ENCODE data around the gene MYOM1.
A peak's percentile ranks its signal among the peaks of the same experiment; 100 is the strongest.

MYOM1 gene

DNA sequence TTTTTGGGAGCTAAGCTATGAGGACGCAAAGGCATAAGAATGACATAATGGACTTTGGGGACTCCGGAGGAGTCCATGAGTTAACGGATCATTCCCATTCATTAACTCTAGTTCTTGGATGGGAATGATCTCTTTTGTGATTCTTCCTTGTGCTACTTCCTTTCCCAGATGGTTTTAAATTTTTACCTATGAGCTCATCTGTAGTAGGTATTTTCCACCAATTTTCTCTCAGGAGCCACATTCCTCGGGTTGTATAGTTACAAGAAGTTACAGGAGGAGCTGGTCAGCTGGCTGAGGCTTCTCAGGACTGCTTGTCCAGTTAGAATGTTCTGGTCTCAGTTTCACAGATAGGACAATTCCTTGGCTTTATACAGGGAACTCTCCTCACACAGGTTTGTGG is 164.0 kb downstream of the MYOM1 start:
- Histone ChIP-seq H3K18ac (ENCODE audit: low read length) (no peak overlapping the region), H3K4ac (ENCODE audit: low read depth, low read length) (no peak overlapping the region), H2BK12ac (ENCODE audit: low read length) (no peak overlapping the region), H3K36me3 (ENCODE audit: control insufficient read depth in 1 of 2, insufficient read depth in 2 of 2, low read length in 2 of 2) (no peaks in the 10 kb centered on the region), H3K79me2 (ENCODE audit: control insufficient read depth, insufficient read depth, low read length, poor library complexity) (no peaks in the 10 kb centered on the region), H3K23ac (ENCODE audit: low read length) (no peak overlapping the region), H3K4me1 (ENCODE audit: control insufficient read depth in 1 of 2, insufficient read depth in 2 of 2, low read length in 2 of 2) (peaks cover 2% of the 10 kb centered on the region in 2 experiments), H3K79me1 (ENCODE audit: low read length) (peaks cover 2% of the 10 kb centered on the region), H2AK5ac (ENCODE audit: low read length) (no peak overlapping the region), H4K91ac (ENCODE audit: low read depth, low read length) (no peak overlapping the region), H2BK120ac (ENCODE audit: insufficient read depth, low read length, poor library complexity) (no peak overlapping the region), H3K9ac (ENCODE audit: low read length) (no peak overlapping the region), H2BK5ac (ENCODE audit: low read depth, low read length, poor library complexity) (no peak overlapping the region), H2AFZ (ENCODE audit: insufficient read depth, low read length, poor library complexity) (no peak overlapping the region), H3K4me2 (ENCODE audit: low read length) (peak overlapping the region; percentile 48), H3K14ac (ENCODE audit: low read length) (no peak overlapping the region), H3K4me3 (ENCODE audit: low read depth, low read length) (no peak overlapping the region), H3K9me3 (ENCODE audit: insufficient read depth, low read depth, low read length) (no peaks in the 10 kb centered on the region), H3K27me3 (ENCODE audit: insufficient read depth, low read length) (no peaks in the 10 kb centered on the region), H4K12ac (ENCODE audit: low read depth, low read length) (no peak overlapping the region), H3K27ac (ENCODE audit: low read depth, low read length) (no peak overlapping the region), H4K8ac (ENCODE audit: low read depth, low read length) (no peak overlapping the region)
- WGBS (ENCODE audit: extremely low coverage, insufficient coverage, insufficient read length), result no CpG with 5 or more reads among the region's 4 CpGs
- DNase-seq, result peak; percentile 68 to 90

DNA sequence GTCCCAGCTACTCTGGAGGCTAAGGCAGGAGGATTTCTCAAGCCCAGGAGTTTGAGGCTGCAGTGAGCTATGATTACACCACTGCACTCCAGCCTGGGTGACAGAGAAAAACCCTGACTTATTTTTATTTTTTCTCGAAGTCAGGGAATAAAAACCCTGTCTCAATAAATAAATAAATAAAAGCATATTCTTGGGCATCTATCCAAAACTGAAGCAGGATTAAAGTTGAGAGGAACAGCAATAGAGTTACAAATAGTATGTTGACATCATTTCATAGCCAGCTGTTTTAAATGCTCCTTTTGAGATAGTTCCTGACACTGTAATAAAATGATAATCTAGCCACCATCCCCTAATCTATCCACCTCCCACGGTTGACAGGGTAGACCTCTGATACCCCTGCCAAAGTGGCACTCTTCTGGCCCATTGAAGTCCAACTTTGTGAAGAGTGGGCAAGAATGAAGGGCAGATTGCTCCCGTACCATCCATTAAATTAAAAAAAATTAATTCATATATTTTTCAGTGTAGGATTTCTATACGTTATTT is 164.5 kb downstream of the MYOM1 start:
- Histone ChIP-seq H3K23ac (ENCODE audit: low read length) (no peak overlapping the region), H2AK5ac (ENCODE audit: low read length) (no peak overlapping the region), H2BK5ac (ENCODE audit: low read depth, low read length, poor library complexity) (no peak overlapping the region), H4K91ac (ENCODE audit: low read depth, low read length) (peak overlapping the region; percentile 76), H3K4me3 (ENCODE audit: low read depth, low read length) (no peak overlapping the region), H3K4me2 (ENCODE audit: low read length) (no peak overlapping the region), H3K27ac (ENCODE audit: low read depth, low read length) (no peak overlapping the region), H4K8ac (ENCODE audit: low read depth, low read length) (no peak overlapping the region), H4K12ac (ENCODE audit: low read depth, low read length) (no peak overlapping the region), H3K14ac (ENCODE audit: low read length) (no peak overlapping the region), H2BK12ac (ENCODE audit: low read length) (peak overlapping the region; percentile 99), H3K36me3 (ENCODE audit: control insufficient read depth in 1 of 2, insufficient read depth in 2 of 2, low read length in 2 of 2) (no peaks in the 10 kb centered on the region), H2AFZ (ENCODE audit: insufficient read depth, low read length, poor library complexity) (no peak overlapping the region), H3K79me1 (ENCODE audit: low read length) (no peaks in the 10 kb centered on the region), H2BK120ac (ENCODE audit: insufficient read depth, low read length, poor library complexity) (peak overlapping the region; percentile 87), H3K18ac (ENCODE audit: low read length) (no peak overlapping the region), H3K4me1 (ENCODE audit: control insufficient read depth in 1 of 2, insufficient read depth in 2 of 2, low read length in 2 of 2) (peaks cover 2% of the 10 kb centered on the region in 2 experiments), H3K79me2 (ENCODE audit: control insufficient read depth, insufficient read depth, low read length, poor library complexity) (no peaks in the 10 kb centered on the region), H3K9ac (ENCODE audit: low read length) (no peak overlapping the region), H3K9me3 (ENCODE audit: insufficient read depth, low read depth, low read length) (no peaks in the 10 kb centered on the region), H3K4ac (ENCODE audit: low read depth, low read length) (no peak overlapping the region), H3K27me3 (ENCODE audit: insufficient read depth, low read length) (no peaks in the 10 kb centered on the region)
- DNase-seq, result no peak
- no CpG with 5 or more reads among the region's 4 CpGs for WGBS (ENCODE audit: extremely low coverage, insufficient coverage, insufficient read length)

DNA sequence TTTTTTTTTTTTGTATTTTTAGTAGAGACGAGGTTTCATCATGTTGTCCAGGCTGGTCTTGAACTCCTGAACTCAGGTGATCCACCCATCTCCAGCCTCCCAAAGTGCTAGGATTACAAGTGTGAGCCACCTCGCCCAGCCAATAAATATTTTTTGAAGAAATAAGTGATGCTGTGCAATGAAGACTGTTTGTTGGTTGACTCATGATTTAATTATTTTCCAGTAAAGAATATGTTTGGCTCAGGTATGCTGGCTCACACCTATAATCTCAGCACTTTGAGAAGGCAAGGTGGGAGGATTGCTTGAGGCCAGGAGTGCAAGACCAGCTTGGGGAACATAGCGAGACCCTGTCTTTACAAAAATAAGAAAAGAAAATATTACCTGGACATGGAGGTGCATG is 165.0 kb downstream of the MYOM1 start:
- Histone ChIP-seq H3K79me1 (ENCODE audit: low read length) (no peaks in the 10 kb centered on the region), H3K4me3 (ENCODE audit: low read depth, low read length) (no peak overlapping the region), H4K91ac (ENCODE audit: low read depth, low read length) (no peak overlapping the region), H3K27me3 (ENCODE audit: insufficient read depth, low read length) (no peaks in the 10 kb centered on the region), H3K4me1 (ENCODE audit: control insufficient read depth in 1 of 2, insufficient read depth in 2 of 2, low read length in 2 of 2) (peaks cover 2% of the 10 kb centered on the region in 2 experiments), H3K36me3 (ENCODE audit: control insufficient read depth in 1 of 2, insufficient read depth in 2 of 2, low read length in 2 of 2) (no peaks in the 10 kb centered on the region), H3K23ac (ENCODE audit: low read length) (no peak overlapping the region), H3K9me3 (ENCODE audit: insufficient read depth, low read depth, low read length) (no peaks in the 10 kb centered on the region), H2BK120ac (ENCODE audit: insufficient read depth, low read length, poor library complexity) (no peak overlapping the region), H2AK5ac (ENCODE audit: low read length) (no peak overlapping the region), H3K27ac (ENCODE audit: low read depth, low read length) (no peak overlapping the region), H4K12ac (ENCODE audit: low read depth, low read length) (no peak overlapping the region), H2AFZ (ENCODE audit: insufficient read depth, low read length, poor library complexity) (no peak overlapping the region), H3K4ac (ENCODE audit: low read depth, low read length) (no peak overlapping the region), H3K79me2 (ENCODE audit: control insufficient read depth, insufficient read depth, low read length, poor library complexity) (no peaks in the 10 kb centered on the region), H3K18ac (ENCODE audit: low read length) (no peak overlapping the region), H2BK12ac (ENCODE audit: low read length) (no peak overlapping the region), H4K8ac (ENCODE audit: low read depth, low read length) (no peak overlapping the region), H2BK5ac (ENCODE audit: low read depth, low read length, poor library complexity) (no peak overlapping the region), H3K9ac (ENCODE audit: low read length) (no peak overlapping the region), H3K14ac (ENCODE audit: low read length) (no peak overlapping the region), H3K4me2 (ENCODE audit: low read length) (no peak overlapping the region)
- WGBS (ENCODE audit: extremely low coverage, insufficient coverage, insufficient read length), result no CpG with 5 or more reads among the region's 3 CpGs
- peak; percentile 9 to 66 for DNase-seq

DNA sequence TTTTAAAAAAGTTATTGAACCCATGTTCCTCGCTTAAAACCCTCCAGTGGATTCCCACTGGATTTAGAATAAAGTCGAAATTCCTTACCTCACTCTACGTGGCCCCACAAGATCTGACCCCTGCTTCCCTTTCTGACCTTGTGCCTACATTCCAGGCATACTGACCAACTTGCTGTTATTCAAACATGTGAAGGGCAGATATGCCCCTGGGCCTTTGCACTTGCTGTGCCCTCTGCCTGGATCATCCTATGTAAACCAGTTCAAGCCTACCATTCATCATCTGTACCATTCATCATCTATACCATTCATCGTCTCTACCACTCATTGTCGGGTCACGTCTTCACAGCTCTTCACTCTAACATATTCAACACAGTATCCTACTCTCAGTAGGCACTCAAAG is 165.6 kb downstream of the MYOM1 start:
- Histone ChIP-seq H3K9me3 (ENCODE audit: insufficient read depth, low read depth, low read length) (no peaks in the 10 kb centered on the region), H2AFZ (ENCODE audit: insufficient read depth, low read length, poor library complexity) (no peak overlapping the region), H3K79me1 (ENCODE audit: low read length) (no peaks in the 10 kb centered on the region), H2BK12ac (ENCODE audit: low read length) (no peak overlapping the region), H3K4me3 (ENCODE audit: low read depth, low read length) (no peak overlapping the region), H3K79me2 (ENCODE audit: control insufficient read depth, insufficient read depth, low read length, poor library complexity) (no peaks in the 10 kb centered on the region), H3K4me2 (ENCODE audit: low read length) (no peak overlapping the region), H3K14ac (ENCODE audit: low read length) (no peak overlapping the region), H3K23ac (ENCODE audit: low read length) (no peak overlapping the region), H2AK5ac (ENCODE audit: low read length) (no peak overlapping the region), H4K8ac (ENCODE audit: low read depth, low read length) (no peak overlapping the region), H3K18ac (ENCODE audit: low read length) (no peak overlapping the region), H3K36me3 (ENCODE audit: control insufficient read depth in 1 of 2, insufficient read depth in 2 of 2, low read length in 2 of 2) (no peaks in the 10 kb centered on the region), H3K4me1 (ENCODE audit: control insufficient read depth in 1 of 2, insufficient read depth in 2 of 2, low read length in 2 of 2) (peaks cover 2% of the 10 kb centered on the region in 2 experiments), H2BK120ac (ENCODE audit: insufficient read depth, low read length, poor library complexity) (no peak overlapping the region), H3K27me3 (ENCODE audit: insufficient read depth, low read length) (no peaks in the 10 kb centered on the region), H3K27ac (ENCODE audit: low read depth, low read length) (no peak overlapping the region), H4K12ac (ENCODE audit: low read depth, low read length) (no peak overlapping the region), H3K4ac (ENCODE audit: low read depth, low read length) (no peak overlapping the region), H3K9ac (ENCODE audit: low read length) (no peak overlapping the region), H2BK5ac (ENCODE audit: low read depth, low read length, poor library complexity) (no peak overlapping the region), H4K91ac (ENCODE audit: low read depth, low read length) (no peak overlapping the region)
- DNase-seq, result no peak
- 100% methylated on average over 3 of the region's 6 CpGs for WGBS (ENCODE audit: extremely low coverage, insufficient coverage, insufficient read length)
